Measurements from ENCODE around the gene UHRF1. TPM values are rescaled to one million over a fixed set of nuclear protein-coding genes. Genes with fewer than 3 reads are reported as not detected.

Gene UHRF1
- polyA plus RNA-seq, 1 of the 3 experiments (the other 2 are of a cell fraction): 43.4 TPM

- Histone ChIP-seq H3F3A (replicated peaks; ENCODE audit: insufficient read depth) (peaks cover 5% of the 10 kb centered on the region), H3K9me3 (no peaks in the 10 kb centered on the region), H3K27ac (ENCODE audit: low read depth in 2 of 2, low read length in 1 of 2) (no peak overlapping the region), H3K27me3 (ENCODE audit: insufficient read depth) (no peaks in the 10 kb centered on the region), H3K4me3 (ENCODE audit: low read depth in 2 of 2, low read length in 1 of 2) (no peak overlapping the region), H4K20me1 (ENCODE audit: insufficient read depth) (peaks cover 78% of the 10 kb centered on the region), H2AFZ (ENCODE audit: low read depth) (no peak overlapping the region), H3K79me2 (ENCODE audit: insufficient read depth) (peaks cover 98% of the 10 kb centered on the region), H3K4me2 (no peak overlapping the region), H3K36me3 (replicated peaks in 1 of 2; ENCODE audit: control insufficient read depth in 1 of 2, insufficient read depth in 2 of 2, low read length in 1 of 2) (no peaks in the 10 kb centered on the region), H3K9ac (no peak overlapping the region), H3K9me2 (no peaks in the 10 kb centered on the region), H3K4me1 (ENCODE audit: control insufficient read depth in 1 of 2, insufficient read depth in 2 of 2, low read depth in 1 of 2, low read length in 1 of 2) (peaks cover 7 to 19% of the 10 kb centered on the region in 2 experiments; a peak in 1 of 4 replicates)
- WGBS (ENCODE audit: low lambda C conversion rate): 96% methylated on average over 9 of the region's 9 CpGs
- TF ChIP-seq MAX (IDR thresholded peaks at IDR 0.05; ENCODE audit: low read depth) (no peak), TEAD4 (IDR thresholded peaks at IDR 0.05; ENCODE audit: borderline replicate concordance, insufficient read depth) (no peak), REST (IDR thresholded peaks at IDR 0.05; ENCODE audit: low read depth, low read length) (no peak), RFX5 (IDR thresholded peaks at IDR 0.05; ENCODE audit: low read length) (no peak), RXRA (IDR thresholded peaks at IDR 0.05; ENCODE audit: borderline replicate concordance, low read depth) (no peak), PBX3 (IDR thresholded peaks at IDR 0.05) (no peak), FOXJ3 (CRISPR knock-in tag; IDR thresholded peaks at IDR 0.05) (no peak), NRF1 (IDR thresholded peaks at IDR 0.05; ENCODE audit: low read depth, low read length) (no peak), SIN3A (IDR thresholded peaks at IDR 0.05; ENCODE audit: borderline replicate concordance, low read depth, low read length) (no peak), RAD21 (IDR thresholded peaks at IDR 0.05; ENCODE audit: low read length) (no peak), EZH2phosphoT487 (IDR thresholded peaks at IDR 0.05; ENCODE audit: borderline replicate concordance, low read depth) (no peak), FOSL2 (IDR thresholded peaks at IDR 0.05; ENCODE audit: borderline replicate concordance, low read depth) (no peak), SMC3 (IDR thresholded peaks at IDR 0.05; ENCODE audit: low read depth, low read length) (no peak)
- peak; percentile 8 for DNase-seq
- POLR2A ChIA-PET: no interaction called here
- CTCF ChIA-PET: no interaction called here
These were observed 82.2 kb downstream of the UHRF1 start for GRCh38 chr19:4991538-4991937.

All from SK-N-SH (cell line).